GM12891 (cell line): ENCODE measurements around the gene SYNE3.
A peak's percentile ranks its signal among the peaks of the same experiment; 100 is the strongest.

Experiments
- DNase-seq: peaks from one replicate; pipeline ENCODE4 v3.0.0; 2011; ENCODE audit warnings: low spot score; ENCODE audit not compliant: insufficient read length
- FAIRE-seq: peaks from 2 replicates; lab custom pipeline; 2011; peaks lifted over from hg19 to GRCh38; lab: Jason Lieb, UNC
- PAX5 ChIP-seq: IDR thresholded peaks from 2 replicates; pipeline ENCODE4 v1.6.1; 2011; ENCODE audit warnings: low read length, moderate library complexity, mild to moderate bottlenecking; ENCODE audit not compliant: insufficient read depth, severe bottlenecking
- POLR2A ChIP-seq: IDR thresholded peaks from 2 replicates; pipeline ENCODE4 v1.6.1; 2011; ENCODE audit warnings: low read depth, low read length, control low read depth
- POLR2AphosphoS5 ChIP-seq: IDR thresholded peaks from 2 replicates; pipeline ENCODE4 v1.6.1; 2011; ENCODE audit warnings: low read depth, low read length, control low read depth
- POU2F2 ChIP-seq: IDR thresholded peaks from 2 replicates; pipeline ENCODE4 v1.6.1; 2011; ENCODE audit warnings: low read depth, mild to moderate bottlenecking, control low read depth, low read length, moderate library complexity
- SPI1 ChIP-seq: IDR thresholded peaks from 2 replicates; pipeline ENCODE4 v1.6.1; 2011; ENCODE audit warnings: low read depth, low read length, control low read depth
- TAF1 ChIP-seq: IDR thresholded peaks from 2 replicates; pipeline ENCODE4 v1.6.1; 2011; ENCODE audit warnings: low read depth, low read length, control low read depth

The SYNE3 gene

GRCh38 chr14:95491936-95492608 lies 24.4 kb downstream of the SYNE3 start:
- no peak for DNase-seq
- FAIRE-seq = no peak

GRCh38 chr14:95490727-95491451 lies 25.6 kb downstream of the SYNE3 start:
- no peak for DNase-seq
- TF ChIP-seq POU2F2 (no peak), POLR2A (no peak), TAF1 (no peak)
- peak; percentile 23 for FAIRE-seq

More at GRCh38 chr14:95491936-95492608, 24.4 kb downstream of the SYNE3 start:
- no peak for TF ChIP-seq POLR2AphosphoS5
- no peak for TF ChIP-seq SPI1
- TF ChIP-seq POU2F2 = no peak
- no peak for TF ChIP-seq TAF1
- TF ChIP-seq POLR2A = no peak
- no peak for TF ChIP-seq PAX5

- TF ChIP-seq TAF1 (no peak), POLR2A (no peak), POU2F2 (no peak)
- peak; percentile 51 for FAIRE-seq
These were observed 26.3 kb downstream of the SYNE3 start for GRCh38 chr14:95490138-95490509.

GRCh38 chr14:95489214-95490137 lies 27.0 kb downstream of the SYNE3 start:
- TF ChIP-seq POLR2AphosphoS5 = no peak
- no peak for TF ChIP-seq SPI1
- no peak for TF ChIP-seq TAF1
- no peak for FAIRE-seq
- DNase-seq = no peak

More at GRCh38 chr14:95490138-95490509, 26.3 kb downstream of the SYNE3 start:
- DNase-seq = no peak

GRCh38 chr14:95488376-95489213 lies 27.9 kb downstream of the SYNE3 start:
- FAIRE-seq (peak; percentile 60), DNase-seq (no peak)
- no peak for TF ChIP-seq TAF1
- TF ChIP-seq PAX5 = no peak
- no peak for TF ChIP-seq POLR2AphosphoS5
- no peak for TF ChIP-seq POU2F2
- no peak for TF ChIP-seq POLR2A
- TF ChIP-seq SPI1 = no peak

- TF ChIP-seq POLR2A = no peak
- TF ChIP-seq POU2F2 = no peak
- no peak for TF ChIP-seq TAF1
- TF ChIP-seq SPI1 = no peak
- TF ChIP-seq PAX5 = no peak
- no peak for TF ChIP-seq POLR2AphosphoS5
- DNase-seq (no peak), FAIRE-seq (no peak)
These were observed 28.8 kb downstream of the SYNE3 start for GRCh38 chr14:95487669-95488084.

- FAIRE-seq (no peak), DNase-seq (no peak)
- TF ChIP-seq POU2F2 (no peak), TAF1 (no peak), SPI1 (peak; percentile 23; the same call in 1 of the 2 replicates)
These were observed 29.4 kb downstream of the SYNE3 start for GRCh38 chr14:95486875-95487668.

- no peak for DNase-seq
- no peak for TF ChIP-seq POLR2A
- TF ChIP-seq POU2F2 = no peak
- no peak for TF ChIP-seq POLR2AphosphoS5
- no peak for TF ChIP-seq SPI1
- TF ChIP-seq PAX5 = no peak
- no peak for TF ChIP-seq TAF1
- FAIRE-seq = peak; percentile 47
These were observed 31.1 kb downstream of the SYNE3 start for GRCh38 chr14:95485222-95485819.
